Mesothelial cell of epicardium (in vitro differentiated cells): ENCODE results near the gene ADGRD1. TPM values are rescaled to one million over a fixed set of nuclear protein-coding genes. Genes with fewer than 3 reads are reported as not detected.

Experiments
- DNase-seq, 2 experiments: peaks; one replicate each; pipeline ENCODE4 v3.0.0; 2021; ENCODE audit warnings: low spot score in 2 of 2; ENCODE audit not compliant: unreplicated experiment in 2 of 2
- H3K27ac Mint-ChIP-seq: 2 replicates; pipeline ENCODE4 v1.8.0; 2021; ENCODE audit warnings: mixed read lengths
- H3K27me3 Mint-ChIP-seq: 2 replicates; pipeline ENCODE4 v1.8.0; 2021; ENCODE audit warnings: low read depth, mixed read lengths
- H3K36me3 Mint-ChIP-seq: 2 replicates; pipeline ENCODE4 v1.8.0; 2021; ENCODE audit warnings: mixed read lengths
- H3K4me1 Mint-ChIP-seq: 2 replicates; pipeline ENCODE4 v1.8.0; 2021; ENCODE audit warnings: mixed read lengths
- H3K4me3 Mint-ChIP-seq: 2 replicates; pipeline ENCODE4 v1.8.0; 2021; ENCODE audit warnings: mild to moderate bottlenecking, moderate library complexity, mixed read lengths
- H3K9me3 Mint-ChIP-seq: 2 replicates; pipeline ENCODE4 v1.8.0; 2021; ENCODE audit warnings: mixed read lengths
- total RNA-seq: library from RNA; stranded (reverse); gene quantifications from 3 replicates; pipeline ENCODE4 v1.2.1, GENCODE V29; 2021
- TF ChIP-seq, protein P1 (sequence below): fragments of 200-600 bp; sonication (generic); IDR thresholded peaks from one replicate; pipeline ENCODE4 v1.5.0; 2021; ENCODE audit warnings: antibody characterized with exemption; ENCODE audit not compliant: unreplicated experiment

The ADGRD1 gene
- total RNA-seq, 1 donor from 2014 or later = 7.2 TPM

- no peak for DNase-seq
- no peaks in the 10 kb centered on the region for H3K9me3 Mint-ChIP-seq
- H3K27me3 Mint-ChIP-seq = peaks cover 2% of the 10 kb centered on the region
- peaks cover 4% of the 10 kb centered on the region for H3K4me1 Mint-ChIP-seq
- H3K36me3 Mint-ChIP-seq = no peaks in the 10 kb centered on the region
- TF ChIP-seq, protein P1, sequence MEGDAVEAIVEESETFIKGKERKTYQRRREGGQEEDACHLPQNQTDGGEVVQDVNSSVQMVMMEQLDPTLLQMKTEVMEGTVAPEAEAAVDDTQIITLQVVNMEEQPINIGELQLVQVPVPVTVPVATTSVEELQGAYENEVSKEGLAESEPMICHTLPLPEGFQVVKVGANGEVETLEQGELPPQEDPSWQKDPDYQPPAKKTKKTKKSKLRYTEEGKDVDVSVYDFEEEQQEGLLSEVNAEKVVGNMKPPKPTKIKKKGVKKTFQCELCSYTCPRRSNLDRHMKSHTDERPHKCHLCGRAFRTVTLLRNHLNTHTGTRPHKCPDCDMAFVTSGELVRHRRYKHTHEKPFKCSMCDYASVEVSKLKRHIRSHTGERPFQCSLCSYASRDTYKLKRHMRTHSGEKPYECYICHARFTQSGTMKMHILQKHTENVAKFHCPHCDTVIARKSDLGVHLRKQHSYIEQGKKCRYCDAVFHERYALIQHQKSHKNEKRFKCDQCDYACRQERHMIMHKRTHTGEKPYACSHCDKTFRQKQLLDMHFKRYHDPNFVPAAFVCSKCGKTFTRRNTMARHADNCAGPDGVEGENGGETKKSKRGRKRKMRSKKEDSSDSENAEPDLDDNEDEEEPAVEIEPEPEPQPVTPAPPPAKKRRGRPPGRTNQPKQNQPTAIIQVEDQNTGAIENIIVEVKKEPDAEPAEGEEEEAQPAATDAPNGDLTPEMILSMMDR = no peak
- no peak overlapping the region for H3K4me3 Mint-ChIP-seq
- H3K27ac Mint-ChIP-seq = no peak overlapping the region
Measured at GRCh38 chr12:131045705-131046460, 92.2 kb downstream of the ADGRD1 start.

GRCh38 chr12:131046813-131047788, 93.4 kb downstream of the ADGRD1 start:
- no peaks in the 10 kb centered on the region for H3K9me3 Mint-ChIP-seq
- peaks cover 4% of the 10 kb centered on the region for H3K4me1 Mint-ChIP-seq
- DNase-seq = no peak
- H3K4me3 Mint-ChIP-seq = no peak overlapping the region
- TF ChIP-seq, protein P1 = no peak
- H3K36me3 Mint-ChIP-seq = no peaks in the 10 kb centered on the region
- H3K27me3 Mint-ChIP-seq = peaks cover 2% of the 10 kb centered on the region
- no peak overlapping the region for H3K27ac Mint-ChIP-seq

DNA sequence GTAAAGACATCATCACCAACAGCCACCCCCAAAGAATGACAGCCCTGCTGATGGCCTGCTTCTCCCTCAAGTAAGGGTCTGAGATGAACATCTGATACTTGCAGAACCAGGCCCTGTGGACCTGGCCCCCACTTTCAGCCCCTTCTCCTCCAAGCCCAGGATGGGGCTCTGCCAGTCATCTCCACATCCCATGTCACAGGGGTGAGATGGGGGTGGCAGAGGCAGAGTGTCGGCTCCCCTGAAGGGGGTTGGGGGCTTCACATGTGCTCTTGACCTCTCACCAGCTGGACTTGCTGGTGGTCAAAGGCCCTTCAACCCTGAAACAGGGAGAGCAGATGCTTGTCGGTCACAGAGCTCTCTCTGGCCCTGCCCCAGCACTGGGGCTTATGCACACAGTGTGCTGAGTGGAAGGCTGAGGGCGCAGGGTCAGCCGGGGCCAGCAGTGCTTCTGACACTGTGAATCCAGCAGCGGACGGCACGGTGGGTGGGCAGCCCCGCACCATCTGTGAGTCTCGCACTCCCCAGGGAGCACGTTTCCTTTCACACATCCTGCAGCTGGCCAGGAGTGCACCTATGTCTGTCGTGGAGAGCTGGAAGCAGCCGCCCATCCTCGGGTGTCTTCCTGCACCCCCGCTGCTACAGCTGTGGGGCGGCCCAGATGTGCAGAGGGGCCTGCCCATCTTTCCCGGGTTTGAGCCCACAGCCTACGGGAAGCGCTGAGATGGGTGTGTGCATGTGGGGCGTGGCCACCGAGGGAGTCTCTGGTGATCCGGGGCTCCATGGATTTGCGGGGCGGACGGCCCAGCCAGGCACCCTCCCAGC, 94.3 kb downstream of the ADGRD1 start:
- TF ChIP-seq, protein P1 = no peak
- no peak overlapping the region for H3K27ac Mint-ChIP-seq
- no peaks in the 10 kb centered on the region for H3K4me1 Mint-ChIP-seq

GRCh38 chr12:131048611-131048990, 94.9 kb downstream of the ADGRD1 start:
- Mint-ChIP-seq H3K9me3 (no peaks in the 10 kb centered on the region), H3K4me1 (no peaks in the 10 kb centered on the region), H3K27ac (no peak overlapping the region), H3K27me3 (peaks cover 6% of the 10 kb centered on the region), H3K36me3 (no peaks in the 10 kb centered on the region), H3K4me3 (no peak overlapping the region)
- no peak for DNase-seq
- TF ChIP-seq, protein P1 = no peak

More for the DNA sequence above, 94.3 kb downstream of the ADGRD1 start:
- Mint-ChIP-seq H3K9me3 (no peaks in the 10 kb centered on the region), H3K27me3 (peaks cover 6% of the 10 kb centered on the region), H3K36me3 (no peaks in the 10 kb centered on the region), H3K4me3 (no peak overlapping the region)
- no peak for DNase-seq

- H3K4me3 Mint-ChIP-seq = no peak overlapping the region
- no peak overlapping the region for H3K27ac Mint-ChIP-seq
- H3K36me3 Mint-ChIP-seq = no peaks in the 10 kb centered on the region
Measured at GRCh38 chr12:131049002-131049401, 95.3 kb downstream of the ADGRD1 start.

More at GRCh38 chr12:131049002-131049401, 95.3 kb downstream of the ADGRD1 start:
- peaks cover 8% of the 10 kb centered on the region for H3K27me3 Mint-ChIP-seq
- no peaks in the 10 kb centered on the region for H3K4me1 Mint-ChIP-seq
- TF ChIP-seq, protein P1 = no peak
- H3K9me3 Mint-ChIP-seq = no peaks in the 10 kb centered on the region
- DNase-seq = no peak
